Panc1 (cell line): ENCODE data around the gene RETSAT.
"Not testable (repeated sequence)": the region's sequence is repeated elsewhere in the genome, so short reads cannot be mapped to it uniquely, and the experiment has no call there.

Experiments used
- POLR2AphosphoS5 ChIP-seq: IDR thresholded peaks from 2 replicates; pipeline ENCODE4 v1.6.1; 2012; ENCODE audit warnings: mild to moderate bottlenecking, low read depth, low read length, moderate library complexity
- SIN3A ChIP-seq: IDR thresholded peaks from 2 replicates; pipeline ENCODE4 v1.6.1; 2012; ENCODE audit warnings: low read depth, mild to moderate bottlenecking, low read length, moderate library complexity, borderline replicate concordance; ENCODE audit not compliant: insufficient read depth
- TCF7L2 ChIP-seq: IDR thresholded peaks from 2 replicates; pipeline ENCODE4 v1.6.1; 2011; ENCODE audit warnings: mild to moderate bottlenecking, low read depth, low read length, inconsistent platforms
- TF ChIP-seq, protein P1 (sequence below): fragments of 450-650 bp; IDR thresholded peaks from 2 replicates; pipeline ENCODE4 v1.5.1; 2017; ENCODE audit warnings: mild to moderate bottlenecking
- TF ChIP-seq, protein P2 (sequence below), 2 experiments: IDR thresholded peaks; 2 replicates each; pipeline ENCODE4 v1.6.1; 2011 to 2012; ENCODE audit warnings: low read depth in 2 of 2, control low read depth in 1 of 2, low read length in 1 of 2, mild to moderate bottlenecking in 1 of 2, moderate library complexity in 1 of 2; ENCODE audit not compliant: insufficient read depth in 1 of 2

GRCh38 chr2:85323988-85324367 is 30.4 kb downstream of the RETSAT start:
- TF ChIP-seq, protein P1, sequence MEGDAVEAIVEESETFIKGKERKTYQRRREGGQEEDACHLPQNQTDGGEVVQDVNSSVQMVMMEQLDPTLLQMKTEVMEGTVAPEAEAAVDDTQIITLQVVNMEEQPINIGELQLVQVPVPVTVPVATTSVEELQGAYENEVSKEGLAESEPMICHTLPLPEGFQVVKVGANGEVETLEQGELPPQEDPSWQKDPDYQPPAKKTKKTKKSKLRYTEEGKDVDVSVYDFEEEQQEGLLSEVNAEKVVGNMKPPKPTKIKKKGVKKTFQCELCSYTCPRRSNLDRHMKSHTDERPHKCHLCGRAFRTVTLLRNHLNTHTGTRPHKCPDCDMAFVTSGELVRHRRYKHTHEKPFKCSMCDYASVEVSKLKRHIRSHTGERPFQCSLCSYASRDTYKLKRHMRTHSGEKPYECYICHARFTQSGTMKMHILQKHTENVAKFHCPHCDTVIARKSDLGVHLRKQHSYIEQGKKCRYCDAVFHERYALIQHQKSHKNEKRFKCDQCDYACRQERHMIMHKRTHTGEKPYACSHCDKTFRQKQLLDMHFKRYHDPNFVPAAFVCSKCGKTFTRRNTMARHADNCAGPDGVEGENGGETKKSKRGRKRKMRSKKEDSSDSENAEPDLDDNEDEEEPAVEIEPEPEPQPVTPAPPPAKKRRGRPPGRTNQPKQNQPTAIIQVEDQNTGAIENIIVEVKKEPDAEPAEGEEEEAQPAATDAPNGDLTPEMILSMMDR: not testable (repeated sequence)
- TF ChIP-seq POLR2AphosphoS5, SIN3A, TCF7L2: not testable (repeated sequence)
- TF ChIP-seq, protein P2, sequence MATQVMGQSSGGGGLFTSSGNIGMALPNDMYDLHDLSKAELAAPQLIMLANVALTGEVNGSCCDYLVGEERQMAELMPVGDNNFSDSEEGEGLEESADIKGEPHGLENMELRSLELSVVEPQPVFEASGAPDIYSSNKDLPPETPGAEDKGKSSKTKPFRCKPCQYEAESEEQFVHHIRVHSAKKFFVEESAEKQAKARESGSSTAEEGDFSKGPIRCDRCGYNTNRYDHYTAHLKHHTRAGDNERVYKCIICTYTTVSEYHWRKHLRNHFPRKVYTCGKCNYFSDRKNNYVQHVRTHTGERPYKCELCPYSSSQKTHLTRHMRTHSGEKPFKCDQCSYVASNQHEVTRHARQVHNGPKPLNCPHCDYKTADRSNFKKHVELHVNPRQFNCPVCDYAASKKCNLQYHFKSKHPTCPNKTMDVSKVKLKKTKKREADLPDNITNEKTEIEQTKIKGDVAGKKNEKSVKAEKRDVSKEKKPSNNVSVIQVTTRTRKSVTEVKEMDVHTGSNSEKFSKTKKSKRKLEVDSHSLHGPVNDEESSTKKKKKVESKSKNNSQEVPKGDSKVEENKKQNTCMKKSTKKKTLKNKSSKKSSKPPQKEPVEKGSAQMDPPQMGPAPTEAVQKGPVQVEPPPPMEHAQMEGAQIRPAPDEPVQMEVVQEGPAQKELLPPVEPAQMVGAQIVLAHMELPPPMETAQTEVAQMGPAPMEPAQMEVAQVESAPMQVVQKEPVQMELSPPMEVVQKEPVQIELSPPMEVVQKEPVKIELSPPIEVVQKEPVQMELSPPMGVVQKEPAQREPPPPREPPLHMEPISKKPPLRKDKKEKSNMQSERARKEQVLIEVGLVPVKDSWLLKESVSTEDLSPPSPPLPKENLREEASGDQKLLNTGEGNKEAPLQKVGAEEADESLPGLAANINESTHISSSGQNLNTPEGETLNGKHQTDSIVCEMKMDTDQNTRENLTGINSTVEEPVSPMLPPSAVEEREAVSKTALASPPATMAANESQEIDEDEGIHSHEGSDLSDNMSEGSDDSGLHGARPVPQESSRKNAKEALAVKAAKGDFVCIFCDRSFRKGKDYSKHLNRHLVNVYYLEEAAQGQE (IDR thresholded peaks at IDR 0.05; ENCODE audit: insufficient read depth in 1 of 2, low read depth in 2 of 2, low read length in 1 of 2): not testable (repeated sequence)
